GM19397 (cell line): ENCODE measurements around the gene CCDC15.
"Not testable (repeated sequence)": the region's sequence is repeated elsewhere in the genome, so short reads cannot be mapped to it uniquely, and the experiment has no call there.

Experiments used
- ATAC-seq: cut with Tn5 transposase; IDR thresholded peaks from one replicate; pipeline ENCODE4 v1.9.1; 2021; ENCODE audit warnings: mild to moderate bottlenecking, moderate library complexity; ENCODE audit not compliant: unreplicated experiment

The CCDC15 gene

DNA sequence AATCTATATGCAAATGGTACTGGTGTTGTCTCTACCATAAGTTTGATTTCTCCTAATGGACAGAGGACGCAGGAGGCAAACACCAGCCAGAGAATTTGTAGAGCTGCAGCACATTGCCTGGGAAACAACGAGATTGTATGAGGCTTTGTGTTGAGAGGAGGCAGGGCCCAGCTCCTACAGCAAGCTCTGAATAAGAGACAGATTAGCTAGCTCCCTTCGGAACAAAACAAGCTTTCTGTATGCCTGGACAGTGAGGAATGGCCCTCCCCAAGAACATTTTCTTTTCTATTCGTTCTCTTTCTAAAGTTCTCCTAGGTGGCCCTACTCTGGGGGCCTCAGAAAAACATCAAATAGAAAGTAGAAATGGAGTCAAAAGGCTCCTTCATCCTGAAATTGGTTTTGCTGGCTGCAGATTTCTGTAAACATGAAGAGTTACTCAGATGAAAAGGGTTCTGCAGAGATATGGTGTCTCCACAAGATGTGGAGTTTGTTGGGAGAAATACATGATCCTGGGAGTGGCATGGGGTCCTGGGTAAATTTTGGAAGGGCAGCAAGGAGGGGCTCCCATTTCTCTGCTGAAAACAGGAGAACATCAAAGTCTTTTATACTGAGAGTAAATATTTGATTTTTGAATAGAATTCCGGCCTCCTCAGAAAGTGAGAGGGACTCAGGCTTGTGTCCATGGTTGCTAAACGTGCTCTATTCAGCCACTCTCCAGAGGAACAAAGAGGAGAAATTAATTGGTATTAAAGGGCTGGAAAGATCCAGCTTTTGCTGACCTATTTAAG is 11.3 kb upstream of the CCDC15 start:
- no peak for ATAC-seq

GRCh38 chr11:124943254-124943616 is 10.8 kb upstream of the CCDC15 start:
- no peak for ATAC-seq

DNA sequence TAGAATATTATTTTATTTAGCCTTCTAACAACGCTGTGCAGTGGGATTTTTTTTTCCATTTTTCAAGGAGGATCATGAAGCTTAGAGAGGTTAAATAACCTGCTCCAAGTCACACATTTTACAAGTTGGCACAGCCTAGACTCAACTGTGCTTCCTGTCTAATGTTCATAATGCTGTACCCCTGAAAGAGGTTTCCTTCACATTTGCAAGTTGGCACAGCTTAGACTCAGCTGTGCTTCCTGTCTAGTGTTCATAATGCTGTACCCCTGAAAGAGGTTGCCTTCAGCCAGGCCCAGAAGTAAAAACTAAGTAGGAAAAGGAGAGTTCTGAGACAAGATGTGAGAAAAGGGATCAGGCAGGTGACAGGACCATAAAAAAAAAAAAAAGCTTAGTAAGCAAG is 10.3 kb upstream of the CCDC15 start:
- ATAC-seq: no peak

GRCh38 chr11:124944565-124944964 is 9.4 kb upstream of the CCDC15 start:
- no peak for ATAC-seq

DNA sequence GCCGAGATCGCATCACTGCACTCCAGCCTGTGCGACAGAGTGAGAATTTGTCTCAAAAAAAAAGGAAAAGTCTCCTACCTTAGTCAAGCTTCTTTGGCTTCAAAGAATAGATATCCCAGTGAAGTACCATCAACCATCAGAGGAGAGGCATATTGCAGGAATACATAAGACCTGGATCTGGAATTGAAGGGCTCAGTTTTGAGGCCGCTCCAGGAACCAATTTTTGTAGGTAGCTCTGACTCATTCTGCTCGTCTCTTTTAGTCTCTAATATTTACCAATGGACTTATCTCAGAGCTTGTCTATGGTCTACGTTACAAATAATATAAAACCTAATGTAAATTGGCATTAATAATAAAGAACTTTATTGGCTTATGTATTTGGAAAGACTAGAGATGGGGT is 8.2 kb upstream of the CCDC15 start:
- no peak for ATAC-seq

GRCh38 chr11:124946735-124947141 is 7.3 kb upstream of the CCDC15 start:
- ATAC-seq: no peak

DNA sequence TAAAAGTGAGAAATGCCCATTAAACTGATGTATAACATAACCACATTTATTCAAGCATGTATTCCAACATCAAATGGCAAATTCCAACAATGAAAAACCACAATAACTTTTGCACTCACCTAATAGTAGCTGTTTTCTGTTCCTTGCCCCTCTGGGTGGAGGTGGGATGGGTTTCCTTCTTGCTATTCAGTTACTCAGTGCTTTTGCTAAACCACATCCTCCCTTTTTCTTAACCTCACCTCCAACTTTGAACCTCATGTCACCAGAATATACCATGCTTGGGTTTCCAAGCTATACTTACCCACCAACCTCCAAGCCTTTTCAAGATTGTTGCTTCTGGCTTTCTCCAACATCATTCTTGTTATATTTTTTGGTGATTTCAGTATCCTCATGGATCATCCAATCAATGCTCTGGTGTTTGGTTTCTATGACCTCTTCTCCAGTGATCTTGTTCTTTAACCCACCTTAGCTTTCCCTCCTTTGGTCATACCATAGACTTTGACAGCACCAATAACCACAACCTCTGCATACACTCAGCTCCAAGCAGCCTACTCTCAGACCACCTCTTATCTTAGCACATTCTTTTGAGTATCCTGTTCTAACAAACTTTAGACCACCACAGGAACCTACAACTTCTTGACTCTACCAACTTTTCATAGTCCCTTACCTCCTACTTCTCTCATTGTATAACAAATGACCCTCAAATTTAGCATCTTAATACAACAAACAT is 3.2 kb upstream of the CCDC15 start:
- no peak for ATAC-seq

DNA sequence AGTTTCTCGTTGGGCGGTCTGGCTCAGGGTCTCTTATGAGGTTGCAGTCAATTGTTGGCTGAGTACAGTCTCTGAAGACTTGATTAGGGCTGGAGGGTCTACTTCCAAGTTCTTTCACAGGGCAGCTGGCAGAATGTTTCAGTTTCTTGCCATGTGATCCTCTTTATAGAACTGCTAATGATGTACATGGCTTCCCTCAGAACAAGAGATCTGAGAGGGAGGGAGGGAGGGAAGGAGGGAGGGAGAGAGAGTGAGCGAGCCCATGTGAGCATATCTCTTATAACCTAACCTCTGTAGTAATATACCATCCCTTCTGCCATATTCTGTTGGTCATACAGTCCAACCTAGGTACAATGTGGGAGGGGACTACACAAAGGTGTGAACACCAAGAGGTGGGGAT is 2.7 kb upstream of the CCDC15 start:
- no peak for ATAC-seq

- no peak for ATAC-seq
Measured at GRCh38 chr11:124954590-124954955, 571 bp downstream of the CCDC15 start.

DNA sequence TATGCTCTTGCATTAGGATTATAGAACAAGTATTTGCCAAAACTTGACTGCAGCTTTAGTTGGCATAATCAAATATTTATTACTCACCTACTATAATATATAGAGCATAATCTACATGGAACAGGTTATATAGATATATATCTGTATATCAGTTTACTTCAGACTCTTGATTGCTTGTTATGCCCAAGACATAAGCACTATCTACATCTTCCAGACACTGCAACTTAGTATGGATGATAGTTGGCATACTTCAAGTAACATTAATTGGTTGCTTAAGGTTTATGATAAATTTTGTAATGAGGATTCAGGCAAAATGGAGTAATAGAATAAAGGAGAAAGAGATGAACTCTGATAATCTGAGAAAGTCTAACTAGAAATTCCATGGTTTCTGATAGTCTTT is 1.0 kb downstream of the CCDC15 start:
- ATAC-seq: no peak

- peak; percentile 61 for ATAC-seq
Measured at GRCh38 chr11:124961972-124962609, 8.1 kb downstream of the CCDC15 start.

DNA sequence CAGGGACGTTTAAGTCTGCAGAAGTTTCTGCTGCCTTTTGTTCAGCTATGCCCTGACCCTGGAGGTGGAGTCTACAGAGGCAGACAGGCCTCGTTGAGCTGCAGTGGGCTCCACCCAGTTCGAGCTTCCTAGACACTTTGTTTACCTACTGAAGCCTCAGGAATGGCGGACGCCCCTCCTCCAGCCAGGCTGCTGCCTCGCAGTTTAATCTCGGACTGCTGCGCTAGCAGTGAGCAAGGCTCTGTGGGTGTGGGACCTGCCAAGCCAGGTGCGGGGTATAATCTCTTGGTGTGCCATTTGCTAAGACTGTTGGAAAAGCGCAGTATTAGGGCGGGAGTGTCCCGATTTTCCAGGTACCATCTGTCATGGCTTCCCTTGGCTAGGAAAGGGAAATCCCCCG is 14.2 kb downstream of the CCDC15 start:
- ATAC-seq: not testable (repeated sequence)

- ATAC-seq: no peak
Measured at GRCh38 chr11:124970925-124971324, 16.9 kb downstream of the CCDC15 start.

DNA sequence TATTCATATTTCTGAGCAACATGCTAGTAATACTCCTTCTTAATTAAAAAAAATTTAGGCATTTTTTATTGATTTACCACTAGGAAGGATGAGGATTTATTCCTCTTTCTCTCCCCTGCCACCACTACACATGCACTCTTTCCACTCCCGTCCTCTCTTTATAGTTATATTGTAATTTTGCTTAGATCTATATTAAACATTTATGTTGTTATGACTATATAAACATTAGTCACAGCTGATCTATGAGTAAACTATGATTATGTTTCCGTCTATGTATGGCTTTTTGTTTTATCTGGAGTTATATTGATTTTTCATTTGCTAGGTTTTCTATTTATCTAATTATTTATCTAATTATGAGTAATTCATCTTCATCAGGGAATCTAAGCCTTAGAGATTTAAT is 17.8 kb downstream of the CCDC15 start:
- no peak for ATAC-seq

DNA sequence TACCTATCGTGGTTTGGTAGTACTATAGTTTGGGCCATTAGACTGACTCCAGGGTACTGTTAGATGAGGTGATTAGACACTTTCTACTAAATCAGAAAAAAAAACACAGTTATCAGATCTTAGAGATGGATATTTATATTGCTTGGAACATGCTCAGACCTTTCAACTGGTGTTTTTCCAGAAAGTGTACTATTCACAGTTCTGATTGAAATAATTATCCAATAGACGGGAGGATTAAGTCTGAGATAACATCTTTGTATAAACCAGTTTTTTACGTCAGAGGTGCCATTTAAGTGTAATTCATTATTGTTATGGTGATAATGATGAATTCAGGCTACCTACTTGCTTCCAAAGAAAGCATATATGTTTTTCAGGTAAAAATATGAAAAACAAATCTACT is 22.5 kb downstream of the CCDC15 start:
- no peak for ATAC-seq

GRCh38 chr11:124977006-124977405 is 23.0 kb downstream of the CCDC15 start:
- ATAC-seq: no peak

DNA sequence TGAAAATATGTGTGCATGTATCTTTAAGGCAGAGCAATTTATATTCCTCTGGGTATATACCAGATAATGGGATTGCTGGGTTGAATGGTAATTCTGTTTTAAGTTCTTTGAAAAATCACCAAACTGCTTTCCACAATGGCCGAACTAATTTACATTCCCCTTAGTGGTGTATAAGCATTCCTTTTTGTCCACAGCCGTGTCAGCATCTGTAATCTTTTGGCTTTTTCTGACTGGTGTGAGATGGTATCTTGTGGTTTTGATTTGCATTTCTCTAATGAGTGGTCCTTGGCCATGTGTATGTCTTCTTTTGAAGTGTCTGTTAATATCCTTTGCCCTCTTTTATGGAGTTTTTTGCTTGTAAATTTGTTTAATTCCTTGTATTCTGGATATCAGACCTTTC is 24.3 kb downstream of the CCDC15 start:
- no peak for ATAC-seq

GRCh38 chr11:124982043-124982442 is 28.0 kb downstream of the CCDC15 start:
- no peak for ATAC-seq

GRCh38 chr11:124983674-124984511 is 29.9 kb downstream of the CCDC15 start:
- no peak for ATAC-seq

GRCh38 chr11:124984512-124984854 is 30.5 kb downstream of the CCDC15 start:
- ATAC-seq: no peak

DNA sequence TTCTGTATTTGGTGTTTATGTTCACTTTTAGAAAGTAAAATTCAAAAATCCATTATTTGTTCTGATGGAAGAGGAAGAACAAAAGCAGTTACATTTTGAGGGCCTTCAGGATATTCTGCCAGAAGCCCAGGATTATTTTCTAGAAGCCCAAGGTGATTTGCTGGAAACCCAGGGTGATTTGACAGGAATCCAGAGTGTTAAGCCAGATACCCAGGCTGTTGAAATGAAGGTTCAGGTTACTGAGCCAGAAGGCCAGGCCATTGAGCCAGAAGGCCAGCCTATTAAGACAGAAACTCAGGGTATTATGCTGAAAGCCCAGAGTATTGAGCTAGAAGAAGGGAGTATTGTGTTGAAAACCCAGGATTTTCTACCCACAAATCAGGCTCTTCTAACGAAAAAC is 33.1 kb downstream of the CCDC15 start:
- ATAC-seq: no peak
